Amniotic stem cell (primary cell): ENCODE results near the gene VPS8.

Experiments
- DNase-seq: peaks from one replicate; lab custom pipeline; 2025; lab: John Stamatoyannopoulos, UW

Gene VPS8

GRCh38 chr3:185058796-185059195 lies 246.8 kb downstream of the VPS8 start:
- DNase-seq, result no peak

DNA sequence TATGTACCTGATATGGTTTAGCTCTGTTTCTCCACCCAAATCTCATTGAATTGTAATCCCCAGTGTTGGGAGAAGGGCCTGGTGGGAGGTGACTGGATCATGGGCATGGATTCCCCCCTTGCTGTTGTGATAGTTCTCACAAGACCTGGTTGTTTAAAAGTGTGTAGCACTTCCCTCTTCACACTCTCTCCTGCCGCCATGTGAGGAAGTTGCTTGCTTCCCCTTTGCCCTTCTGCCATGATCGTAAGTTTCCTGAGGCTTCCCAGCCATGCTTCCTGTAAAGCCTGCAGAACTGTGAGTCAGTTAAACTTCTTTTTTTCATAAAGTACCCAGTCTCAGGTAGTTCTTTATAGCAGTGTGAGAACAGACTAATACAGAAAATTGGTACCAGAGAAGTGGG lies 247.8 kb downstream of the VPS8 start:
- no peak for DNase-seq

DNA sequence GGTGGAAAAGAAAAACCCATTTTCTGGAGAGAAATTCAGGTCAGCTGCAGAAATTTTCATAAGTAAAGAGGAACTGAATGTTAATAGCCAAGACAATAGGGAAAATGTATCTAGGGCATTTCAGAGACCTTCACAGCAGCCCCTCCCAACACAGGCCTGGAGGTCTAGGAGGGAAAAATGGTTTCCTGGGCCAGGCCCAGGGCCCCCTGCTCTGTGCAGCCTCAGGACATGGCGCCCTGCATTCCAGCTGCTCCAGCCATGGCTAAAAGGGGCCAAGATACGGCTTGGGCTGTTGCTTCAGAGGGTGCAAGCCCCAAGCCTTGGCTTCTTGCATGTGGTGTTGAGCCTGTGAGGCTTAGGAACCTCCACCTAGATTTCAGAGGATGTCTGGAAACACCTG lies 248.7 kb downstream of the VPS8 start:
- no peak for DNase-seq

- no peak for DNase-seq
Measured at GRCh38 chr3:185062191-185062590, 250.2 kb downstream of the VPS8 start.

DNA sequence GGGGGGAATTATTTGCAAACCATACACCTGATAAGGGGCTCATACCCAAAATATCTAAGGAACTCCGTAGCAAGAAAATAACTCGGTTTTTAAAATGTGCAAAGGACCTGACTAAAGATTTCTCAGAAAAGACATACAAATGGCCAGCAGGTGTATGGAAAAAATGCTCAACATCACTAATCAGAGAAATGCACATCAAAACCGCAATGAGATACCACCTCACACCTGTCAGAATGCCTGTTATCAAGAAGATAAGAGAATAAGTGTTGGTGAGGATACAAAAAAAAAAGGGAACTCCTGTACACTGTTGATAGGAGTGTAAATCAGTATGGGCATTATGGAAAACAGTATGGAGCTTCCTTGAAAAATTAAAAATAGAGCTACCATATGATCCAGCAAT lies 251.5 kb downstream of the VPS8 start:
- no peak for DNase-seq

- no peak for DNase-seq
Measured at GRCh38 chr3:185065059-185065458, 253.1 kb downstream of the VPS8 start.

DNA sequence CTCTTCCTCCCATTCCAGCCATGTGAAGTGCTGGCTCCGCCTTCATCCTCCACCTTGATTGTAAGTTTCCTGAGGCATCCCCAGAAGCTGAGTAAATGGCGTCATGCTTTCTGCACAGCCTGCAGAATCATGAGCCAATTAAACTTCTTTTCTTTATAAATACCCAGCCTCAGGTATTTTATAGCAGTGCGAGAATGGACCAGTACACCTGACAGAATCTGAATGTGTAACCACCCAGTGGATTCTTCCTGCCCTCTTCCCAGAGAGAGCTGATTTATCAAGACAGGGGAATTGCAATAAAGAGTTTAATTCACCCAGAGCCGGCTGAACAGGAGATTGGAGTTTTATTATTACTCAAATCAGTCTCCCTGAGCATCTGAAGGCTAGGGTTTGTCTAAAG lies 254.3 kb downstream of the VPS8 start:
- DNase-seq, result no peak

- no peak for DNase-seq
Measured at GRCh38 chr3:185067173-185067572, 255.2 kb downstream of the VPS8 start.

DNA sequence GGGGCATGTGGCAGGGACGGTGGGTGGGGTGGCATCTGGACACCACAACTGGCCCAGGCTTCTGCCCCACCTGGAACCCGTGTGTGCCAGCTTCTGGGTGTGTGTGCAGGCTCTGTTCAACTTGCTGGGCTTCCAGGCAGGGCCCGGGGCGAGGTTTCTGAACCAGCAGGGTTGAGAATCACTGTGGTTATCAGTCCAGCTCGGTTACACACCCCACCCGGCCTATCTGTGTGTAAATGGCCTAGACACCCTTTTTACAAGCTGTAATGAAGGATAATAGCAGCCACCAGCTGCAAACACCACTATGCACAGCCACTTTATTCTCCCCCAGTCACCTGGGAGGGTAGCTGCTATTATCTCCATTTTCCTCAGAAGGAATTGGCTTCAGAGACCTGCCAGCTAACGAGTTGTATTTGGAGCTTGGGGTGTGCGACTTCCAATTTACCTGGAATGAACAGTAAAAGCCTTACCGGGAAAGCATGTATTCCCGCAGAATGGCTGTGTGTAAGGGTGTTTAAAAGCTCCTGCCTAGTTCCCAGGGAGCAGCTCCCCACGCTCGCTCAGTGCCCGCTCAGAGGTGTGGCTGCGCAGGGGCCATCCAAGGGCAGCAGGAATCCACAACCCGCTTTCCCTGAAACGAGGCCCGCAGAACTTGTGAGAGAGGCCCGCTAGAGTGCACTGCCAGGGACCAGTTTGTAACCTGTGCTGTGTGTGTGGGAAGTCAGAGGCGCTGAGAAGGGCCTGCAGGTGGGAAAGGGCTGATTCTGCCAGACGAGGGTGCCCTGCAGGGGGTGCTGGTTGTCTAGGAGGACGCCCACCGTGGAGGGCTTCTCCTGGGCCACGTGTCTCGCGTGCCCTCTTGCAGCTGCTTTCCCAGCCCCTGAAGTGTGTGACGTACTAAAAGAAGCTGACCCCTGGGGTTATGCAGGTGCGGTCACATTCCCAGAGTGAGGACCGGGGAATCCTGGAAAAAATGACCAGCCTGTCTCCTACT lies 257.4 kb downstream of the VPS8 start:
- DNase-seq, result no peak

DNA sequence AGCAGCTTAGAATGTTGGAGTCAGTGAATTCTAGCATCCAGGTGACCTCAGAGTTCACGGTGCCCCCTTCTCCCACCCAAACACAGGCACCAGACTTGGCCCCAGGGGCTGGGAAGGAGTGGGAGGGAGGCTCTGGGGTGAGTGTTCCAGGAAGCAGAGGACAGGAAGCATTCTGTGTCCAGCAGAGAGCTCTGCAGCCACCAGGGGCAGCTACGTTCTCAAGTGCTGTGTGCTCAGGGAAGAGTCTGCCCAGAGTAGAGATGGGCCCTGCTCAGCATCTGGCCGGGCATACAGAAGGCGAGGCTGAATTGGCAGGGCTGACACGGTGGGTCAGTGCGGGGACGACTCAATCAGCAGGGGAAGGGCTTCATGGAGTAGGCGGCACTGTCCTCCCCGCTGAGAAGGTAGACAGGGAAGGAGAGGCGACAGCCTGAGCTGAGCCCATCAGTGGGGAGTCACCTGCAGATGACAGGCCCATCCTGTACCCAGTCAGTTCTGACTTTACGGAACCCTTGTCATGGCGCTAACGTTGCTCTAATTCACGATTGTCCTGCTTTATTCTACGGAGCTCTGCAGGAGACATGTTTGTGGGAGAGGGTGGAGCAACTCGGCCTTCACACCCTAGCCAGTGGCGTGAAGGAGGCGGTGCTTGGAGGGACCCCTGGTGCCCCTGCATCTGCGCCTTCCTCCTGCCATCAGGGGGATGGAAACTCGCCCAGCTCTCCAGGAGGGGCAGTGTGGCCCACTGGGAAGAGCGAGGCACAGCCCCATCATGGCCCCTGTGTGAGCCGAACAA lies 258.7 kb downstream of the VPS8 start:
- DNase-seq, result no peak

GRCh38 chr3:185071287-185071800 lies 259.4 kb downstream of the VPS8 start:
- DNase-seq, result no peak

DNA sequence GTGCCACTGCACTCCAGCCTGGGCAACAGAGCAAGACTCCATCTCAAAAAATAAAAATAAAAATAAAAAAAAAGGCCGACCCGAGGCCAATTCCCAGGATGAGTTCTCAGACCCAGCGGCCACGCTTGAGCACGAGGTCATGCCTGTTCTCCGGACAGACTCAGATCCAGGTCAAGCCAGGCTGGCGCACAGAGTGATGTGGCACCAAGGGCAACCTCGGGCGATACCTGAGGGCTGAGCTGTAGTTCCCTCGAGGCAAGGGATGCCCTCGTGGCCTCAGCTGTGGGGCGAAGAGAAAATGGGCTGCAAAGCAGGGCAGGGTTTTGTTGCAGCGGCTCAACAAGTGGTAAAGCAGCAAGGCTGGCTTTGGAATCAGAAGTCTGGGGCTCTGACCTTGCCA lies 263.6 kb downstream of the VPS8 start:
- no peak for DNase-seq

GRCh38 chr3:185076219-185076618 lies 264.3 kb downstream of the VPS8 start:
- no peak for DNase-seq

DNA sequence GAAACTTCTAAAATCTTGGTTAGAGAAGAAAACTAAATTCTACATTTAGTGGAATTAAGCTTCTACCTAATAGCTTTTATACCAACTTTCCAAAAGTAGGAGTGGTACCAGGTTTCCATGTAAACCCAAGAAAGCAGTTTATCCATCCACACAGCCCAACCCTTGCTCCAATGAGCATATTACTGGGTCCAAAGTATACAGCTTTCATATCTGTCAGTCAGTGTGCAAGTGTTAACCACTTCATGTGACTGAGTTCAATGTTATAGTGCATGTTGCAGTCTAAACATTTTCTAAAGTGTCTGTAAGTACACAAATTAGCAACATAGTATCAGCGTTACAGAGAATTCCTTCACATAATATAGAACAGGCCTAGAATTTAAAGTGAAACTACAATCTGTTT lies 267.7 kb downstream of the VPS8 start:
- no peak for DNase-seq

- DNase-seq, result no peak
Measured at GRCh38 chr3:185081521-185081920, 269.6 kb downstream of the VPS8 start.

- DNase-seq, result no peak
Measured at GRCh38 chr3:185082149-185082548, 270.2 kb downstream of the VPS8 start.

- DNase-seq, result no peak
Measured at GRCh38 chr3:185082829-185083228, 270.9 kb downstream of the VPS8 start.

DNA sequence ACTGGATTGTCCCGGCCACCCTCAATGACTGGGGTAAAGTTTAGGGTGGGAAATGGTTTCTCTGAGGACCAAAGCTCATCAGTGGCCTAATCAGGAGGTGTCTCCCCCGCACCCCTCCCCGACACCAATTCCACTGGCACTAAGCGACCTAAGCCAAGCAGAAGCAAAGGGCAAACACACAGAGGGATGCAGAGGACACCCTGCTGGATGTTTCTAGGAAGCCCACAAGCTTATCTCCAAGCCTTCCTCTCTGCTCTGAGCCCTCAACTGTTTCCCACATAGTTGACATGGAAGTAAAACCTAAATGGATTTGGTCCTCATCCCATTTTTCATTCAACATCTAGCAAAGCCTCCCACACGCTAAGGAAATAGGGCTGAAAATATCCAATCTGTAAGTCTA lies 272.4 kb downstream of the VPS8 start:
- no peak for DNase-seq

DNA sequence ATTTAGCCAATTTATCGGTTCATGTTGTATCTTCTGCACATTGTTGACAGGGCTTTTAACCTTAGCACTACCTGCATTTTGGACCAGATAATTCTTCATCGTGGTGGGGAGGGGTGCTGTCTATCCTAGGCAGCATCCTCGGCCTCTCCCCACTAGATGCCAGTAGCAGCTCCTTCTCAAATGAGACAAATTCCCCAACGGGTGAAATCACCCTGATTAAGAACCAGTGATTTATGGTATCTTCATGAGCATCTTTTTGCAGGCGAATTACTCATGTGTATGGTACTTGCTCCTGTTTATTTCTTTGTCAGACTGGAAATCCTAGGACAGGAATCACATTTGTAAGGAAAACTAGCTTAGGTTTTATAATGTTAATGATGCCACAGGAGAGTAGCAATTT lies 272.9 kb downstream of the VPS8 start:
- peak; percentile 39 for DNase-seq

DNA sequence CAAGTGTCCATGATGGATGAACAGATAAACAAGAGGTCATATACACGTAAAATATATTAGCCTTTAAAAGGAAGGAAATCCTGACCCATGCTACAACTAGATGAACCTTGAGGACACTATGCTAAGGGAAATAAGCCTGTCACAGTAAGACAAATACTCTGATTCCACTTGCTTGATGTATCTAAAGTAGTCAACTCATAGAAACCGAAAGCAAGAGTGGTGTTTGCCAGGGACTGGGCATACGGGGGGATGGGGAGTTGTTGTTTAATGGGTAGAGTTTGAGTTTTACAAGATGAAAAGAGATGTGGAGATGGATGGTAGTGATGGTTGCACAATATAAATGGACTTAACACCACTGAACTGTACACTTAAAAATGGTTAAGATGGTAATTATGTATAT lies 275.5 kb downstream of the VPS8 start:
- no peak for DNase-seq

DNA sequence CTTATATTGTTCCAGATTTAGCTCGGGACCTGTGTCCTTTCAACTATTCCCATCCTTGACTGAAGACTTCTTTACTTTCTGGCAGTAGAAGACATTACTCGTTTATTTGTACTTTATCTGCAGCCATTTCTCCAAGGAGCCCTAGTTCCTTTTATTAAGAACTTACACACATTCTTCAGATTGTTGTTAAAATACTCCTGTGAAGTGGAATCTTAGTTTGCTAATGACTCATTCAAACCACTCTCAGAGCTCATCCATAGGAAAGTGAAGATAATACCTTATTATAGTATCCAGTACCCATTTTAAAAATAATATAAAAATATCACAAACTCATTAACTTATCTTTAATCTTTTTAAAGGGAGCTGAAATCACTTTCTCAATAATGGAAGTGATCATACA lies 277.4 kb downstream of the VPS8 start:
- DNase-seq, result no peak

- no peak for DNase-seq
Measured at GRCh38 chr3:185089751-185090150, 277.8 kb downstream of the VPS8 start.

GRCh38 chr3:185090811-185091210 lies 278.8 kb downstream of the VPS8 start:
- no peak for DNase-seq
